Transverse colon (tissue), 4 donors: ENCODE results near the gene EXTL1. TPM values are rescaled to one million over a fixed set of nuclear protein-coding genes. Genes with fewer than 3 reads are reported as not detected.

Experiments used
- DNase-seq: peaks from one replicate; pipeline ENCODE4 v3.0.0-alpha.2; 2019
- H3K27ac ChIP-seq, 4 donors: fragments of 200-600 bp; sonication (generic); 2 replicates each; pipeline ENCODE4 v1.5.1; 2016 to 2018; ENCODE audit warnings: inconsistent platforms in 4 of 4
- H3K27me3 ChIP-seq: fragments of 200-600 bp; sonication (generic); 2 replicates; pipeline ENCODE4 v1.5.1; 2017; ENCODE audit warnings: inconsistent platforms
- H3K36me3 ChIP-seq, 4 donors: fragments of 200-600 bp; sonication (generic); 2 replicates each; pipeline ENCODE4 v1.5.1; 2017 to 2019; ENCODE audit warnings: inconsistent platforms in 4 of 4
- H3K4me1 ChIP-seq, 4 donors: fragments of 200-600 bp; sonication (generic); 2 replicates each; pipeline ENCODE4 v1.5.1; 2017 to 2020; ENCODE audit warnings: inconsistent platforms in 4 of 4
- H3K4me3 ChIP-seq, 4 donors: fragments of 200-600 bp; sonication (generic); 1 replicate in 1 of 4; 2 replicates in 3 of 4; pipeline versions ENCODE4 v1.5.1 to v1.6.1; 2017 to 2019; ENCODE audit warnings: inconsistent platforms in 4 of 4
- H3K9me3 ChIP-seq, 2 donors: fragments of 200-600 bp; sonication (generic); 2 replicates each; pipeline ENCODE4 v1.5.1; 2017 to 2019; ENCODE audit warnings: inconsistent platforms in 2 of 2
- EP300 ChIP-seq: sonication (generic); formaldehyde crosslinking; IDR thresholded peaks from one replicate; pipeline ENCODE4 v1.6.1; 2017; ENCODE audit warnings: antibody characterized with exemption, low read depth
- POLR2A ChIP-seq: fragments of 450-650 bp; IDR thresholded peaks from one replicate; pipeline ENCODE4 v1.6.1; 2016; ENCODE audit warnings: antibody characterized with exemption, mild to moderate bottlenecking, moderate library complexity
- POLR2AphosphoS5 ChIP-seq, 3 donors: sonication (generic); formaldehyde crosslinking; IDR thresholded peaks; one replicate each; pipeline ENCODE4 v1.6.1; 2016; ENCODE audit warnings: antibody characterized with exemption in 3 of 3
- WGBS, 2 donors: methylation state at CpG; one replicate each; pipeline ENCODE4 v1.1.5; 2018; ENCODE audit warnings: low coverage in 1 of 2; 5-methylcytosine and 5-hydroxymethylcytosine counted together
- in situ Hi-C, 4 donors: fragments of 200-750 bp; cut with MboI; loops; one replicate each; pipeline versions ENCODE4 v1.15.0 to v1.15.1; 2017; ENCODE audit warnings: low sequenced_read_pairs in 3 of 4, low pct_ligation_motif_present in 1 of 4, low pct_unique_long_range_greater_than_20kb in 1 of 4
- intact Hi-C: fragments of 100-400 bp; cut with DNase I; formaldehyde crosslinking; loops from one replicate; pipeline ENCODE4 v1.15.1; 2023; ENCODE audit warnings: low total_unique reads
- total RNA-seq, 4 donors: library from RNA; depleted of rRNA; stranded (reverse); fragments of >200 nt; gene quantifications; one replicate each; pipeline ENCODE4 v1.1.0, GENCODE V29; 2016
- TF ChIP-seq, protein P1 (sequence below), 5 experiments: fragments of 200-600 bp in 3 of 5; fragments of 450-650 bp in 2 of 5; sonication (generic) in 3 of 5; IDR thresholded peaks; 1 replicate in 2 of 5; 2 replicates in 3 of 5; pipeline ENCODE4 v1.5.1; 2016 to 2017; ENCODE audit warnings: antibody characterized with exemption in 5 of 5, inconsistent platforms in 3 of 5, mild to moderate bottlenecking in 2 of 5, moderate library complexity in 1 of 5

Gene EXTL1
- total RNA-seq, 4 donors from 2014 or later: 0.16 to 0.41 TPM; not detected in 2

DNA sequence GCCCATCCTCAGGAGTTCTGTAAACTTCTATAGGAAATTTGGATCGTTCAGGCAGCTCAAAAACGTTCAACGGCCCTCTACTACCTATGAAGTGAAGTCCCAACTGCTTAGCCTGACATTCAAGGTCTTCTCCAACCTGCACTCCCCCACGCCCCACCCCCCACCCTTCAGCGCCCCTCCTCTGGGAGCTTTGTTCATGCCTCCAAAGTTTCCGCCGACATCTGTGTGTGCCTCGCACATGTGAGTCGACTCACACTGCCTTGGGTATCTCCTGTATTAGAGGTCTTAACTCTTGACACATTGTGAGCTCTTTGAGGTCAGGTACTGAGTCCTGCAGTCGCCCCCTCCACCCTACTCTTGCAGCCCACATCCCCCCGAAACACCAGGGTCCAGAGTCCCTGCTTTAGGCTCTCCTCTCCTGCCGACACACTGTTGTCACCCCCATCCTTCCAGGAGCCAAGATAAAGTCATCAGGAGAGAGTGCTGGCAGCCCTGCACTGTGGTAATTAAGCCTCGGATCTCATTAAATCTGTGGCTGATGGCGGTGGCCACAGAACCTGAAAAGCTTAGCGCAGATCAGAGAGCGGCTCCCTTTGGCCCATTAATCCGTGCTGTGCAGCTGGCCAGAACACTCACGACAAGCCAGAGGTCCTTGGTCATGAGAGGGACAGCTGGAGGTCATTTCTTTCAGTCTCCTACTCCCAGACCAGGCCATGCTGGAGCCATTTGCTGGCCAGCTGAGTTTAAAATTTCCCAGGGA lies 22.4 kb upstream of the EXTL1 start:
- in situ Hi-C loops: loop anchor here in 1 of 4 donors (5.0 kb wide), 1 partner anchor 102 kb away; no protein-coding TSS in a partner anchor
- peaks cover 4 to 18% (median 11%) of the 10 kb centered on the region in 4 donors for H3K4me1 ChIP-seq
- TF ChIP-seq POLR2A (no peak), EP300 (no peak), POLR2AphosphoS5 (IDR thresholded peaks at IDR 0.05) (no peak)
- TF ChIP-seq, protein P1, sequence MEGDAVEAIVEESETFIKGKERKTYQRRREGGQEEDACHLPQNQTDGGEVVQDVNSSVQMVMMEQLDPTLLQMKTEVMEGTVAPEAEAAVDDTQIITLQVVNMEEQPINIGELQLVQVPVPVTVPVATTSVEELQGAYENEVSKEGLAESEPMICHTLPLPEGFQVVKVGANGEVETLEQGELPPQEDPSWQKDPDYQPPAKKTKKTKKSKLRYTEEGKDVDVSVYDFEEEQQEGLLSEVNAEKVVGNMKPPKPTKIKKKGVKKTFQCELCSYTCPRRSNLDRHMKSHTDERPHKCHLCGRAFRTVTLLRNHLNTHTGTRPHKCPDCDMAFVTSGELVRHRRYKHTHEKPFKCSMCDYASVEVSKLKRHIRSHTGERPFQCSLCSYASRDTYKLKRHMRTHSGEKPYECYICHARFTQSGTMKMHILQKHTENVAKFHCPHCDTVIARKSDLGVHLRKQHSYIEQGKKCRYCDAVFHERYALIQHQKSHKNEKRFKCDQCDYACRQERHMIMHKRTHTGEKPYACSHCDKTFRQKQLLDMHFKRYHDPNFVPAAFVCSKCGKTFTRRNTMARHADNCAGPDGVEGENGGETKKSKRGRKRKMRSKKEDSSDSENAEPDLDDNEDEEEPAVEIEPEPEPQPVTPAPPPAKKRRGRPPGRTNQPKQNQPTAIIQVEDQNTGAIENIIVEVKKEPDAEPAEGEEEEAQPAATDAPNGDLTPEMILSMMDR (IDR thresholded peaks at IDR 0.05): no peak
- 89 to 95% methylated on average over 4 to 18 of the region's 18 CpGs for WGBS, 2 donors
- no peaks in the 10 kb centered on the region for H3K36me3 ChIP-seq
- H3K27ac ChIP-seq: no peak overlapping the region
- H3K27me3 ChIP-seq: no peaks in the 10 kb centered on the region
- no peak for DNase-seq
- H3K9me3 ChIP-seq: no peaks in the 10 kb centered on the region
- intact Hi-C loops: loop anchor here (2.0 to 5.0 kb wide), 2 partner anchors 102 to 197 kb away; partner anchors contain the start of gene SELENON
- H3K4me3 ChIP-seq: no peak overlapping the region

DNA sequence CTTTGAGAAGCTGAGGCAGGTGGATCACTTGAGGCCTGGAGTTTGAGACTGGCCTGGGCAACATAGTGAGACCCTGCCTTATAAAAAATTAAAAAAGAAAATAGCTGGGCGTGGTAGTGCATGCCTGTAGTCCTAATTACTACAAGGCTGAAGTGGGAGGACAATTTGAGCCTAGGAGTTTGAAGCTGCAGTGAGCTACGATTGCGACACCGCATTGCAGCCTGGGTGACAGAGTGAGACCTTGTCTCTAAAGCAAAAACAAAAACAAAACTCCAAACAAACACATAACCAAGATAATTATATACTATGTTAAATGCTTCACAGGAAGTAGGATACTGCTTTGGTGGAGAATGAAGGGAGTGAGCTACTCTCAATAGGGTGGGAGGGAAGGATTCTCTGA lies 18.3 kb upstream of the EXTL1 start:
- no peak overlapping the region for H3K27ac ChIP-seq
- in situ Hi-C loops (loop anchor here in 3 of 4 donors (5.0 to 10.0 kb wide), 2 partner anchors 106 to 108 kb away; no protein-coding TSS in a partner anchor), intact Hi-C loops (no loop called here)
- H3K4me3 ChIP-seq: no peak overlapping the region
- TF ChIP-seq EP300: no peak
- no peak for TF ChIP-seq POLR2A
- TF ChIP-seq POLR2AphosphoS5 (IDR thresholded peaks at IDR 0.05): no peak
- TF ChIP-seq, protein P1 (IDR thresholded peaks at IDR 0.05): no peak
- no peaks in the 10 kb centered on the region for H3K9me3 ChIP-seq
- H3K36me3 ChIP-seq: no peaks in the 10 kb centered on the region
- no peaks in the 10 kb centered on the region for H3K27me3 ChIP-seq
- DNase-seq: no peak
- H3K4me1 ChIP-seq: peaks cover 0 to 5% (median 4%) of the 10 kb centered on the region in 4 donors
- WGBS, 2 donors: 74 to 76% methylated on average over 4 of the region's 4 CpGs

DNA sequence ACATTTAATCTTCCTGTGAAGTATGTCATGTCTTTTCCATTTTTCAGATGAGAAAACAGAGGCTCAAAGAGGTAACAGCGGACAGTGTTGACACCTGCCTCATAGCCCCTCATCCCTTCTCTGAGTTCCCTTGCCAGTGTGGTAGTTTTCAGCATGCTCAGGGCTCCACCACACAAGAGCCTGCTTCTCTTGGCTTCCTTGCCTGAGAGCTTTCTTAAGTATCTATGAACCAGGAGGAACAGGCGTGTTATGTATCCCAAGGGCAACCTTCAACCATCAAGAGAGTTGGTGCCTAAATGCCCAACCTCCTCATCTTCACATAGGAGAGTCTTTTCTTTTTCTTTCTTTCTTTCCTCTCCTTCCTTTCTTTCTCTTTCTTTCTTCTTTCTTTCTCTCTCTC lies 17.8 kb upstream of the EXTL1 start:
- Histone ChIP-seq H3K36me3 (no peaks in the 10 kb centered on the region), H3K27me3 (no peaks in the 10 kb centered on the region), H3K4me1 (peaks cover 0 to under 1% (median under 1%) of the 10 kb centered on the region in 4 donors), H3K9me3 (no peaks in the 10 kb centered on the region), H3K27ac (no peak overlapping the region), H3K4me3 (no peak overlapping the region)
- WGBS, 2 donors: 73 to 79% methylated on average over 2 of the region's 2 CpGs
- intact Hi-C loops (no loop called here), in situ Hi-C loops (loop anchor here in 3 of 4 donors (5.0 to 10.0 kb wide), 2 partner anchors 106 to 109 kb away; no protein-coding TSS in a partner anchor)
- TF ChIP-seq, protein P1 (IDR thresholded peaks at IDR 0.05): no peak
- TF ChIP-seq POLR2A: no peak
- TF ChIP-seq POLR2AphosphoS5 (IDR thresholded peaks at IDR 0.05): no peak
- TF ChIP-seq EP300: no peak
- no peak for DNase-seq

DNA sequence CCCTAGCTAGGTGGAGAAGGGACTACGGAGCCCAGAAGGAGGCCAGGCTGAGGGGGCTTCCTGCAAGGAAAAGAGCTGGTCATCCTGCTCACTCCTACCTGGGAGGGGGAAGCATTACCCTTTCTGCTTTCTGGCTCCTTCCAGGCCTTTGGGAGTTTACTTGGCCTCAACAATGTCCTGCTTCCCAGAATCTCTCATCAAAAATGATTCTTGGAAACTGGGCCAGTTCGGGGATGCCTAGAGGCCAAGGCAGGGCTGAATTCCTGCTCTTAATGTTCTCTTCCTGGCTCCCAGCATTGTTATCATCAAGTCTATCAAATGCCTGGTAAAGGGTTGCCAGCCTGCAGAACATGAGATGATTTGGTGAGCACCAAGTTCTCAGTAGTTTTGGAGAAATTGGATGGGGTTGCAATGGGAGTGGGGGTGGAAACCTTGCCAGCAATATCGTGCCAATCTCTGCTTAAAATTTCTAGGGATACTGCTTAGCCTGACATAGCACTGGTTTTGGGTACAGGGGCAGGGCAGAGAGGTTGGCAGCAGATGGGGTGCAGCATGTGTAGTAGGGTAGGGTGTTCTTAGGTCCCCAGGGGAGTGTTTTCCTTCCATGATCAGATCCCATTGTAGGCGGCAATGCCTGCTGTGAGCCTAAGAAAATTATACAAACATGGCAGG lies 16.0 kb upstream of the EXTL1 start:
- no peaks in the 10 kb centered on the region for H3K27me3 ChIP-seq
- no peak for DNase-seq
- no peak for TF ChIP-seq POLR2A
- no peak for TF ChIP-seq EP300
- TF ChIP-seq, protein P1 (IDR thresholded peaks at IDR 0.05): no peak
- TF ChIP-seq POLR2AphosphoS5 (IDR thresholded peaks at IDR 0.05): no peak
- no peak overlapping the region for H3K4me3 ChIP-seq
- H3K9me3 ChIP-seq: no peaks in the 10 kb centered on the region
- no peaks in the 10 kb centered on the region for H3K36me3 ChIP-seq
- intact Hi-C loops (no loop called here), in situ Hi-C loops (loop anchor here in 1 of 4 donors (10.0 kb wide), 1 partner anchor 111 kb away; no protein-coding TSS in a partner anchor)
- H3K27ac ChIP-seq: no peak overlapping the region
- H3K4me1 ChIP-seq: no peaks in the 10 kb centered on the region
- 40 to 70% methylated on average over 1 to 4 of the region's 4 CpGs for WGBS, 2 donors
